Hepatocyte (in vitro differentiated cells): ENCODE results near the gene ZEB1.

ENCODE experiments used
- CTCF ChIP-seq: fragments of 200-600 bp; sonication (generic); IDR thresholded peaks from 2 replicates; pipeline ENCODE4 v1.5.1; 2016; ENCODE audit warnings: antibody characterized with exemption, mild to moderate bottlenecking; ENCODE audit not compliant: poor library complexity
- EZH2 ChIP-seq: fragments of 200-600 bp; sonication (generic); IDR thresholded peaks from 2 replicates; pipeline ENCODE4 v1.6.1; 2016; ENCODE audit warnings: antibody characterized with exemption, mild to moderate bottlenecking, borderline replicate concordance
- EZH2phosphoT487 ChIP-seq: fragments of 200-600 bp; sonication (generic); IDR thresholded peaks from one replicate; pipeline ENCODE4 v1.6.1; 2018; ENCODE audit warnings: antibody characterized with exemption, mild to moderate bottlenecking, low read depth, moderate library complexity; ENCODE audit not compliant: unreplicated experiment, severe bottlenecking

DNA sequence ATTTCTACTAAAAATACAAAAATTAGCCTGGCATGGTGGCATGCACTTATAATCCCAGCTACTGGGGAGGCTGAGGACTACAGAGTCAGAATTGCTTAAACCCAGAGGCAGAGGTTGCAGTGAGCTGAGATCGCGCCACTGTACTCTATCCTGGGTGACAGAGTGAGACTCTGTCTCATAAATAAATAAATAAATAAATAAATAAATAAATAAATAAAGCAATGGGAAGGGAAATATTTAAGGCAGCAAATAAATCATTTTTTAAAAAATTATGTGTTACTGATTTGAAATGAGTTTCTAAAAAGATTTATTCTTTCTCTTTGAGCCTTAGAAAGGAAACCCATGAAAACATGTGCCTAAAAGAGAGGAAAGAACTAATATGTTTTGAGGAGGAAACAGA, 45.2 kb upstream of the ZEB1 start:
- TF ChIP-seq CTCF: no peak
- no peak for TF ChIP-seq EZH2phosphoT487
- TF ChIP-seq EZH2: no peak
